ENCODE measurements around the gene EBPL.

DNA sequence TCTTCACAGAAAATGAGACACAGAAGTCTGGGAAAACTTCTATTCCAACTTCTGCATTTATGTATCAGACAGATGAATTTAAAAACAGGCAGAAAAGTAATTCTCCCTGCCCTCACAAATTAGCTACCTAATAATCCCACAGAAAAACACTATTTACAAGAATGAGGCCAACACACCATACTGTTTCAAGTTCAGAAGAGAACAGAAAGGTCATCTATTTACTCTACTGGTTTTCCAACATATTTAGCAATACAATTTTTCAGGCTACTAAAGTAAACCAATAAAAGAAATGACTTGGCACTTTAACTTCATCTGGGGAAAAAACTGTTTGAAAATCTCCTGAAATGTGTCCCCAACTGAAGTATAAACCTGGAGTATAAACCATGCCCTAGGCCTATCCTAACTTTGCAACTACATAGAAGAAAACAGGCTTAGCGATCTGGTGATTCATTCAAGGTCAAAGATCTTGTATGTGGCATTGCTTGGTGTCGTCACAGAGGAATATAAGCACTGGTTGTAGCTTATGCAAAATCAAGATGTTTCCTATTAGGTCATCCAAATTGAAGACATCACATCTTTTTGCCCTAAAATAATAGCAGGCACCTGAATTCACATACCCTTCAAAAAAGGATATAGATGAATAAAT lies 20.1 kb upstream of the EBPL start:
- no peak for TF ChIP-seq REST (IDR thresholded peaks at IDR 0.05; ENCODE audit: insufficient read depth in 1 of 2, low read depth in 2 of 2, low read length in 2 of 2)
- TF ChIP-seq FOXP2 (optimal IDR thresholded peaks at IDR 0.05; ENCODE audit: borderline replicate concordance, extremely low read depth, extremely low read length, insufficient read depth) = no peak
- TF ChIP-seq SIN3A (IDR thresholded peaks at IDR 0.05; ENCODE audit: borderline replicate concordance, insufficient read depth, low read length) = no peak
- TF ChIP-seq POLR2AphosphoS5 (IDR thresholded peaks at IDR 0.05; ENCODE audit: low read depth, low read length) = no peak
